A673 (cell line): ENCODE results near the gene ATP5PD. TPM values are rescaled to one million over a fixed set of nuclear protein-coding genes. Genes with fewer than 3 reads are reported as not detected.

ENCODE experiments used
- BruUV-seq: library from RNA; stranded (reverse); fragments of 400-500 nt; replicated peaks from 2 replicates; lab custom pipeline; 2021; lab: Mats Ljungman, UMichigan
- CTCF ChIA-PET: fragments of 300-600 bp; sonication (Branson Sonifier 250); formaldehyde crosslinking; loops from one replicate; lab custom pipeline; 2022; ENCODE audit warnings: antibody characterized with exemption; lab: Charles Lee
- POLR2A ChIA-PET: fragments of 300-600 bp; sonication (Branson Sonifier 250); formaldehyde crosslinking; loops from one replicate; lab custom pipeline; 2022; ENCODE audit warnings: antibody characterized with exemption; ENCODE audit not compliant: low non-redundant PET; lab: Charles Lee
- DNase-seq: peaks from one replicate; pipeline ENCODE4 v3.0.0-alpha.2; 2015; ENCODE audit warnings: low spot score
- H3K27ac ChIP-seq: fragments of 200-600 bp; sonication (generic); 2 replicates; pipeline ENCODE4 v1.5.1; 2016; ENCODE audit warnings: mixed run types, low read depth, mild to moderate bottlenecking, mixed read lengths, antibody characterized with exemption, low read length; ENCODE audit not compliant: poor library complexity, severe bottlenecking
- H3K27me3 ChIP-seq: fragments of 200-600 bp; sonication (generic); replicated peaks from 2 replicates; pipeline ENCODE4 v1.6.1; 2017; ENCODE audit warnings: mixed run types, low read depth, mild to moderate bottlenecking, mixed read lengths, antibody characterized with exemption, low read length; ENCODE audit not compliant: insufficient read depth, poor library complexity
- H3K36me3 ChIP-seq: fragments of 200-600 bp; sonication (generic); 2 replicates; pipeline ENCODE4 v1.6.1; 2016; ENCODE audit warnings: mixed run types, mild to moderate bottlenecking, mixed read lengths, antibody characterized with exemption, low read length; ENCODE audit not compliant: insufficient read depth, poor library complexity, severe bottlenecking
- H3K4me1 ChIP-seq: fragments of 200-600 bp; sonication (generic); 2 replicates; pipeline ENCODE4 v1.6.1; 2017; ENCODE audit warnings: mixed run types, mild to moderate bottlenecking, mixed read lengths, antibody characterized with exemption, low read length; ENCODE audit not compliant: insufficient read depth, poor library complexity, severe bottlenecking
- H3K4me3 ChIP-seq: fragments of 200-600 bp; sonication (generic); 2 replicates; pipeline ENCODE4 v1.5.1; 2016; ENCODE audit warnings: low read depth, mixed run types, mild to moderate bottlenecking, mixed read lengths, low read length; ENCODE audit not compliant: poor library complexity, severe bottlenecking
- H3K9me3 ChIP-seq: fragments of 200-600 bp; sonication (generic); 2 replicates; pipeline ENCODE4 v1.6.1; 2016; ENCODE audit warnings: mixed run types, low read depth, mild to moderate bottlenecking, mixed read lengths, antibody characterized with exemption, low read length; ENCODE audit not compliant: poor library complexity, severe bottlenecking
- EZH2 ChIP-seq: fragments of 200-600 bp; sonication (generic); IDR thresholded peaks from 2 replicates; pipeline ENCODE4 v1.6.1; 2017; ENCODE audit warnings: borderline replicate concordance, low read depth, mild to moderate bottlenecking, mixed read lengths, antibody characterized with exemption, low read length; ENCODE audit not compliant: poor library complexity, severe bottlenecking
- intact Hi-C: fragments of 100-400 bp; cut with micrococcal nuclease; formaldehyde crosslinking; loops from one replicate; pipeline ENCODE4 v1.10.0; 2022; ENCODE audit not compliant: unreplicated experiment
- total RNA-seq: library from RNA; stranded (reverse); gene quantifications from 2 replicates; pipeline ENCODE4 v1.2.3, GENCODE V29; 2021
- TF ChIP-seq, protein P1 (sequence below): fragments of 300-800, 200-600 bp; sonication (generic); conservative IDR thresholded peaks from 2 replicates; pipeline ENCODE4 v1.5.1; 2017; ENCODE audit warnings: low read depth, mild to moderate bottlenecking, antibody characterized with exemption, low read length, moderate library complexity, mixed read lengths

The ATP5PD gene
- total RNA-seq, 1 experiment from 2014 or later = 291 TPM

DNA sequence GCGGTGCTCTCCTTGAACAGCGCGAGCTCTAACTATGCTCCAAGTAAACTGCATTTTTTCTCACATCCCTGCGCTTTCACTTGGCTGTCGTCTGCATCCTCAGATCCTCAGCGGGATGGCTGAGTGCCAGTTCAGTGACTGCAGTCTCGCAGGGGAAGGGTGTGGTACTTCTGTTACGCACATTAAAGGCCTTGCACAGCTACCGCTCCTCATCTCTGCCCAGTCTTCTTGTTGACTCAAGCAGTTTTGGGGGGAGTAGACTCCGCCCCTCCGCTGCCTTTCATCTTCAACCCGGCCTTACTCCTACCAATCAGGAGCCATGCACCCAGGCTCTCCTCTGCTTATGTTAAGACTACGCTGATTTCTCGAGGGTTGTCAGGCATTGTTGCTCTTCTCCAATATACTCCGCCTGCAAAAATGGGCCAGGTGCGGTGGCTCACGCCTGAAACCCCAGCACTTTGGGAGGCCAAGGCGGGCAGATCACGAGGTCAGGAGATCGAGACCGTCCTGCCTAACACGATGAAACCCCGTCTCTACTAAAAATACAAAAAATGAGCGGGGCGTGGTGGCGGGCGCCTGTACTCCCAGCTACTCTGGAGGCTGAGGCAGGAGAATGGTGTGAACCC is 10.0 kb downstream of the ATP5PD start:
- no TSS peak for BruUV-seq
- no peak for TF ChIP-seq EZH2
- TF ChIP-seq, protein P1, sequence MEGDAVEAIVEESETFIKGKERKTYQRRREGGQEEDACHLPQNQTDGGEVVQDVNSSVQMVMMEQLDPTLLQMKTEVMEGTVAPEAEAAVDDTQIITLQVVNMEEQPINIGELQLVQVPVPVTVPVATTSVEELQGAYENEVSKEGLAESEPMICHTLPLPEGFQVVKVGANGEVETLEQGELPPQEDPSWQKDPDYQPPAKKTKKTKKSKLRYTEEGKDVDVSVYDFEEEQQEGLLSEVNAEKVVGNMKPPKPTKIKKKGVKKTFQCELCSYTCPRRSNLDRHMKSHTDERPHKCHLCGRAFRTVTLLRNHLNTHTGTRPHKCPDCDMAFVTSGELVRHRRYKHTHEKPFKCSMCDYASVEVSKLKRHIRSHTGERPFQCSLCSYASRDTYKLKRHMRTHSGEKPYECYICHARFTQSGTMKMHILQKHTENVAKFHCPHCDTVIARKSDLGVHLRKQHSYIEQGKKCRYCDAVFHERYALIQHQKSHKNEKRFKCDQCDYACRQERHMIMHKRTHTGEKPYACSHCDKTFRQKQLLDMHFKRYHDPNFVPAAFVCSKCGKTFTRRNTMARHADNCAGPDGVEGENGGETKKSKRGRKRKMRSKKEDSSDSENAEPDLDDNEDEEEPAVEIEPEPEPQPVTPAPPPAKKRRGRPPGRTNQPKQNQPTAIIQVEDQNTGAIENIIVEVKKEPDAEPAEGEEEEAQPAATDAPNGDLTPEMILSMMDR = no peak
- no peaks in the 10 kb centered on the region for H3K27me3 ChIP-seq
- DNase-seq = peak; percentile 83
- H3K4me1 ChIP-seq = peaks cover 18% of the 10 kb centered on the region
- POLR2A ChIA-PET = no interaction called here
- CTCF ChIA-PET = interaction anchor here (0.6 to 0.7 kb wide), 2 partner anchors 75 to 168 kb away, joined by 3 read pairs; no protein-coding TSS in a partner anchor
- no peaks in the 10 kb centered on the region for H3K9me3 ChIP-seq
- peaks cover 35% of the 10 kb centered on the region for H3K36me3 ChIP-seq
- intact Hi-C loops = loop anchor here (10.0 kb wide), 2 partner anchors 168 to 368 kb away; partner anchors contain the start of genes GRB2 and NUP85
- H3K4me3 ChIP-seq = no peak overlapping the region
- H3K27ac ChIP-seq = peak overlapping the region; percentile 98

DNA sequence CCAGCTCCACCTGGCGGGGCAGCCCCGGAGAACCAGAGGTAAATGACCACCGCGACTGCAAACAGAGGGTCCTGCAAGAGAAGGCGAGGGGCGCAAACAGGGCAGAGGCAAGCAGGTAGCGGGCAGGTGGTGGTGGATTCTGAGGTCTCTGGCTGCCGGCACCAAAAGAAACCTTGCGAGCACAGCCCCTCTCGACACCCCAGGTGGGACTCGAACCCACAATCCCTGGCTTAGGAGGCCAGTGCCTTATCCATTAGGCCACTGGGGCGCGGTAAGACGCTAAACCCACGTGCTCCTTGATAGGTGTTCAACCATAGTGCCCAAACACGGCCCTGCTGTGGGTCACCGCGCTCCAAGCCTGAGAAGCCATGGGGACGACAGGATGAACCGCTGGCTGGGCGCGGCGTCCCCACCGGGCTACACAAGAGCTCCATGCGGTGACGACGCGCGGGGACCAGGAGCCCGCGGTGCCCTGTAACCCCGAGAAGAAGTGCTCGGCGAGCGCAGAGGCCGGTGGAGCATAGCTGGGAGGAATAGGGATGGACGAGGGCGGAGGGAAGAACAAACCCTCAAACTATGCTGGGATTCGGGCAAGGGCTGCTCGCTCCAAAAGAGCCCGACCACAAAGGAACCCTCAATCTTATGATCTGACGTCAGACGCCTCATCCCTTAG is 12.4 kb downstream of the ATP5PD start:
- Histone ChIP-seq H3K27ac (peak overlapping the region; percentile 98), H3K9me3 (peaks cover 8% of the 10 kb centered on the region), H3K27me3 (no peaks in the 10 kb centered on the region), H3K4me3 (peak overlapping the region; percentile 85), H3K4me1 (peaks cover 18% of the 10 kb centered on the region), H3K36me3 (peaks cover 13% of the 10 kb centered on the region)
- ChIA-PET CTCF (interaction anchor here (0.9 kb wide), 1 partner anchor 72 kb away, joined by 4 read pairs; no protein-coding TSS in a partner anchor), POLR2A (no interaction called here)
- intact Hi-C loops = loop anchor here (5.0 to 10.0 kb wide), 3 partner anchors 72 to 370 kb away; partner anchors contain the start of genes GRB2 and NUP85
- peak; percentile 96 for DNase-seq
- BruUV-seq = no TSS peak
- TF ChIP-seq, protein P1 = 0 out of 2 replicates have a peak, but pooled peaks have one; percentile 23
- TF ChIP-seq EZH2 = no peak

DNA sequence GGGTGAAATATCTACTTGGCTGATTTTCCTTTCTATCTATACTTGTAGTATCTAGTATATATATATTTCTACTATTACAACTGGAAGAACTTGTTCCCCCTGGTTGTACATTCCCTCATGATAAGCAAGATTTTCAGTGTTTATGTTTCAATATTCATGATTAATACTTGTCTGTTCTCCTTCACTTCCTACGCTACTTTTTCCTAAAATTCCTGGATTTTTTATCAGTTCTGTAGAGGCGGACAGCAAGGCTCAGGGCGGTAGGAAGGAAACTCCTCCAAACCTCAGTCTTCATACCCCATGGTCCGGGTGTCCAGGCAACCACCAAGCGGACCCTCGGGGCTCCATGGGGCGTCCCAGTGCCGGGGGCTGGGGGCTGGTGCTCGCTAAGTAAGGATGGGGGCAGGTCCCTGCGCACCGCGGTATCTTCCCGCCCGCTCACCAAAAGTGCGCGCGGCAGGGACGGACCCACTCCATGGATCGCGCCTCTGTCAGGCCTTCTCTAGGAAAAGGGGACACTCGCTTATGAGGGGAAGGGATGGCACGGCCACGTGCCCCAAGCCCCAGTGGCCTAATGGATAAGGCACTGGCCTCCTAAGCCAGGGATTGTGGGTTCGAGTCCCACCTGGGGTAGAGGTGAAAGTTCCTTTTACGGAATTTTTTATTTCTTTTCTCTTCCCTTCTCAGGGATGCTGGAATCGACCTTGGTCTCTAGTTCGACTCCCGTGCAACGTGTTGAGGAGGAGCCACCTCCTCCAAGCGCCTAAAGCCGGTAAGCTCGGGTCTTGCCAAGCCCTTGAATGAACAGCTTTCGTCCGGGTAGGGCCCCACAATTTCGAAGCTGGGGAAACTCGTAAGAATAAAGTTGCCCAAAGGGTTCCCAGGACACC is 13.2 kb downstream of the ATP5PD start:
- Histone ChIP-seq H3K36me3 (peaks cover 5% of the 10 kb centered on the region), H3K4me1 (peaks cover 18% of the 10 kb centered on the region), H3K4me3 (peak overlapping the region; percentile 85), H3K9me3 (peaks cover 8% of the 10 kb centered on the region), H3K27ac (peak overlapping the region; percentile 98), H3K27me3 (no peaks in the 10 kb centered on the region)
- ChIA-PET CTCF (no interaction called here), POLR2A (no interaction called here)
- TF ChIP-seq, protein P1 = no peak
- no peak for TF ChIP-seq EZH2
- peak; percentile 98 for DNase-seq
- intact Hi-C loops = loop anchor here (2.0 to 10.0 kb wide), 4 partner anchors 21 to 371 kb away; partner anchors contain the start of genes GRB2, MRPL58 and NUP85
- no TSS peak for BruUV-seq
